Glomerular endothelial cell (primary cell): ENCODE data around the gene LAPTM5. TPM values are rescaled to one million over a fixed set of nuclear protein-coding genes. Genes with fewer than 3 reads are reported as not detected.

Source experiments
- DNase-seq: peaks from one replicate; pipeline ENCODE4 v3.0.0-alpha.2; 2011; ENCODE audit warnings: low read depth, low spot score; ENCODE audit errors: extremely low read depth
- total RNA-seq: library from RNA; depleted of rRNA; stranded (reverse); fragments of >200 nt; gene quantifications from 2 replicates; pipeline ENCODE4 v1.2.3, GENCODE V29; 2015

LAPTM5 gene
- total RNA-seq, 1 donor from 2014 or later, result 132 TPM

- DNase-seq, result no peak
Measured at GRCh38 chr1:30745156-30745833, 12.3 kb downstream of the LAPTM5 start.

GRCh38 chr1:30744060-30744756 is 13.4 kb downstream of the LAPTM5 start:
- no peak for DNase-seq

- no peak for DNase-seq
Measured at GRCh38 chr1:30743584-30744059, 14.0 kb downstream of the LAPTM5 start.

GRCh38 chr1:30742963-30743559 is 14.5 kb downstream of the LAPTM5 start:
- no peak for DNase-seq

- no peak for DNase-seq
Measured at GRCh38 chr1:30742300-30742962, 15.1 kb downstream of the LAPTM5 start.

- no peak for DNase-seq
Measured at GRCh38 chr1:30741239-30741894, 16.2 kb downstream of the LAPTM5 start.

- no peak for DNase-seq
Measured at GRCh38 chr1:30740251-30741238, 17.0 kb downstream of the LAPTM5 start.

GRCh38 chr1:30739601-30740000 is 18.0 kb downstream of the LAPTM5 start:
- DNase-seq, result no peak

- DNase-seq, result no peak
Measured at GRCh38 chr1:30738715-30739559, 18.6 kb downstream of the LAPTM5 start.

- no peak for DNase-seq
Measured at GRCh38 chr1:30738040-30738714, 19.4 kb downstream of the LAPTM5 start.

- DNase-seq, result no peak
Measured at GRCh38 chr1:30737357-30738039, 20.1 kb downstream of the LAPTM5 start.

- DNase-seq, result no peak
Measured at GRCh38 chr1:30735668-30736498, 21.7 kb downstream of the LAPTM5 start.

GRCh38 chr1:30735124-30735523 is 22.4 kb downstream of the LAPTM5 start:
- DNase-seq, result no peak

GRCh38 chr1:30734580-30734979 is 23.0 kb downstream of the LAPTM5 start:
- DNase-seq, result no peak

GRCh38 chr1:30734106-30734505 is 23.5 kb downstream of the LAPTM5 start:
- DNase-seq, result no peak

- DNase-seq, result no peak
Measured at GRCh38 chr1:30733493-30733892, 24.1 kb downstream of the LAPTM5 start.
